Esophagus muscularis mucosa (tissue), 4 donors: ENCODE results near the gene CYP24A1. TPM values are rescaled to one million over a fixed set of nuclear protein-coding genes. Genes with fewer than 3 reads are reported as not detected.

Source experiments
- DNase-seq: peaks from one replicate; pipeline ENCODE4 v3.0.0-alpha.2; 2017; ENCODE audit errors: extremely low spot score
- H3K27ac ChIP-seq, 4 donors: fragments of 200-600 bp; sonication (generic); replicated peaks in 1 of 4; 1 replicate in 3 of 4; 2 replicates in 1 of 4; pipeline ENCODE4 v1.5.1; 2016 to 2019; ENCODE audit warnings: mild to moderate bottlenecking in 1 of 4
- H3K27me3 ChIP-seq, 4 donors: fragments of 200-600 bp; sonication (generic); one replicate each; pipeline versions ENCODE4 v1.5.1 to v1.6.0; 2016 to 2019
- H3K36me3 ChIP-seq, 4 donors: fragments of 200-600 bp; sonication (generic); one replicate each; pipeline ENCODE4 v1.5.1; 2016 to 2019
- H3K4me1 ChIP-seq, 4 donors: fragments of 200-600 bp; sonication (generic); one replicate each; pipeline ENCODE4 v1.5.1; 2016 to 2019
- H3K4me3 ChIP-seq, 4 donors: fragments of 200-600 bp; sonication (generic); 1 replicate in 2 of 4; 2 replicates in 2 of 4; pipeline ENCODE4 v1.5.1; 2016 to 2019; ENCODE audit warnings: mild to moderate bottlenecking in 4 of 4, moderate library complexity in 1 of 4
- H3K9me3 ChIP-seq, 4 donors: fragments of 200-600 bp; sonication (generic); 1 replicate in 3 of 4; 2 replicates in 1 of 4; pipeline ENCODE4 v1.5.1; 2016 to 2019
- CTCF ChIP-seq, 3 experiments: fragments of 200-600 bp in 2 of 3; fragments of 450-650 bp in 1 of 3; sonication (generic) in 2 of 3; IDR thresholded peaks; one replicate each; pipeline ENCODE4 v1.5.1; 2017 to 2019; ENCODE audit warnings: antibody characterized with exemption in 3 of 3, mild to moderate bottlenecking in 2 of 3, moderate library complexity in 1 of 3
- EP300 ChIP-seq: sonication (generic); formaldehyde crosslinking; IDR thresholded peaks from one replicate; pipeline ENCODE4 v1.6.1; 2017; ENCODE audit warnings: antibody characterized with exemption
- POLR2A ChIP-seq: fragments of 450-650 bp; IDR thresholded peaks from one replicate; pipeline ENCODE4 v1.6.1; 2017; ENCODE audit warnings: antibody characterized with exemption, moderate library complexity, mild to moderate bottlenecking, low read depth
- POLR2AphosphoS5 ChIP-seq, 2 donors: sonication (generic); formaldehyde crosslinking; IDR thresholded peaks; one replicate each; pipeline ENCODE4 v1.6.1; 2017; ENCODE audit warnings: antibody characterized with exemption in 2 of 2
- WGBS: methylation state at CpG from one replicate; pipeline ENCODE4 v1.1.5; 2018; 5-methylcytosine and 5-hydroxymethylcytosine counted together
- intact Hi-C: fragments of 100-400 bp; cut with DNase I; formaldehyde crosslinking; loops from one replicate; pipeline ENCODE4 v1.15.1; 2023
- total RNA-seq, 4 donors: library from RNA; depleted of rRNA; stranded (reverse); fragments of >200 nt; gene quantifications; one replicate each; pipeline versions ENCODE4 v1.1.0 to v1.2.1, GENCODE V29; 2016

The CYP24A1 gene
- total RNA-seq, 4 donors from 2014 or later = not detected

GRCh38 chr20:54118220-54119001 is 55.4 kb downstream of the CYP24A1 start:
- DNase-seq = no peak
- TF ChIP-seq POLR2AphosphoS5 (IDR thresholded peaks at IDR 0.05) (no peak), CTCF (IDR thresholded peaks at IDR 0.05) (no peak), POLR2A (no peak), EP300 (no peak)
- intact Hi-C loops = no loop called here
- no peak overlapping the region for H3K4me3 ChIP-seq
- no peaks in the 10 kb centered on the region for H3K9me3 ChIP-seq
- H3K27ac ChIP-seq = no peak overlapping the region
- no peaks in the 10 kb centered on the region for H3K27me3 ChIP-seq
- no peaks in the 10 kb centered on the region for H3K36me3 ChIP-seq
- 77% methylated on average over 9 of the region's 9 CpGs for WGBS
- H3K4me1 ChIP-seq = no peaks in the 10 kb centered on the region

GRCh38 chr20:54116550-54117235 is 57.1 kb downstream of the CYP24A1 start:
- DNase-seq = no peak
- Histone ChIP-seq H3K4me3 (no peak overlapping the region), H3K9me3 (no peaks in the 10 kb centered on the region), H3K27ac (no peak overlapping the region), H3K27me3 (no peaks in the 10 kb centered on the region), H3K4me1 (no peaks in the 10 kb centered on the region), H3K36me3 (no peaks in the 10 kb centered on the region)
- WGBS = 93% methylated on average over 4 of the region's 4 CpGs
- intact Hi-C loops = no loop called here
- TF ChIP-seq CTCF (IDR thresholded peaks at IDR 0.05) = no peak
- no peak for TF ChIP-seq POLR2AphosphoS5 (IDR thresholded peaks at IDR 0.05)
- no peak for TF ChIP-seq EP300
- no peak for TF ChIP-seq POLR2A

GRCh38 chr20:54115172-54115854 is 58.5 kb downstream of the CYP24A1 start:
- Histone ChIP-seq H3K36me3 (no peaks in the 10 kb centered on the region), H3K9me3 (no peaks in the 10 kb centered on the region), H3K27ac (no peak overlapping the region), H3K4me1 (no peaks in the 10 kb centered on the region), H3K27me3 (no peaks in the 10 kb centered on the region), H3K4me3 (no peak overlapping the region)
- no peak for DNase-seq
- TF ChIP-seq EP300 = no peak
- no peak for TF ChIP-seq POLR2A
- TF ChIP-seq CTCF (IDR thresholded peaks at IDR 0.05) = no peak
- TF ChIP-seq POLR2AphosphoS5 (IDR thresholded peaks at IDR 0.05) = no peak
- intact Hi-C loops = no loop called here
- 71% methylated on average over 15 of the region's 15 CpGs for WGBS

GRCh38 chr20:54114109-54114508 is 59.7 kb downstream of the CYP24A1 start:
- Histone ChIP-seq H3K9me3 (no peaks in the 10 kb centered on the region), H3K36me3 (no peaks in the 10 kb centered on the region), H3K27ac (no peak overlapping the region), H3K4me1 (no peaks in the 10 kb centered on the region), H3K27me3 (no peaks in the 10 kb centered on the region), H3K4me3 (no peak overlapping the region)
- no peak for TF ChIP-seq POLR2AphosphoS5 (IDR thresholded peaks at IDR 0.05)
- no peak for DNase-seq
- 68% methylated on average over 2 of the region's 2 CpGs for WGBS
- intact Hi-C loops = no loop called here

GRCh38 chr20:54113566-54113965 is 60.2 kb downstream of the CYP24A1 start:
- TF ChIP-seq EP300 (no peak), POLR2A (no peak), POLR2AphosphoS5 (IDR thresholded peaks at IDR 0.05) (no peak), CTCF (IDR thresholded peaks at IDR 0.05) (no peak)
- Histone ChIP-seq H3K4me1 (no peaks in the 10 kb centered on the region), H3K36me3 (no peaks in the 10 kb centered on the region), H3K27ac (no peak overlapping the region), H3K4me3 (no peak overlapping the region), H3K9me3 (no peaks in the 10 kb centered on the region), H3K27me3 (no peaks in the 10 kb centered on the region)
- WGBS = 90% methylated on average over 2 of the region's 2 CpGs
- no peak for DNase-seq
- intact Hi-C loops = no loop called here
